OCI-M2 (cell line): Measurements from ENCODE around the gene CACNA1I.
"Not testable (repeated sequence)": the region's sequence is repeated elsewhere in the genome, so short reads cannot be mapped to it uniquely, and the experiment has no call there.

Source experiments
- DNase-seq: peaks from one replicate; lab custom pipeline; 2025; ENCODE audit not compliant: unreplicated experiment; lab: John Stamatoyannopoulos, UW

Gene CACNA1I

DNA sequence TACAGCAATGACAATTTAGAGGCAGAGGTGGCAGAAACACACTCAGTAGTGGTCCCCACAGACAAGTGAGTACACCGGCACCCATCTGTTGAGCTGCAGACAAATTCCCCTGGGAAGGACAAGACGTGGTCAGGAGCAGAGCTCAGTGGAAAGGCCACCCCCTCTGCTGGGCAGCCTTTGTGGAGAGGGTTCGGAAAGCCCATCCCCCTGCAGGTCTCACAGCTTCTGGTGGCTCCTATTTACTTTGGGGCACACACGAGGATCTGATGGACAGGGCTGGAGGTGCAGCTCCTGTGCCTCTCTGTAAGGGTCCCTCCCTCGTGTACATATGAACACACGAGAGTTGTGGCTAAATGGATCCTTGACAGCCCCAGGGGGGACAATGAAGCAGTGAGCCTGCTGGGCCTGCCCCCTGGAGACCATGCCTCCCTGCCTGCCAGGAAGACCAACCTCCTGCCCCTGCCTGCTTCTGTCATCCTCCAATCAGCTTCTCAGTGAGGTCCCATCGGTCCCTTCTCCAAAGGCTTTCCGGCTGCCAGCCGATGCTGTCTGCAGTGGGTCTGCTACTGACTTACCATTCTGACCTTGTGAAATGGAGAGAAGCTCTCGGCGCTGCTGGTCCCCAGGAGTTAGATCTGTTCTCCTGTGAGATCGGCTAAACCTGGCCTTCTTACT is 161.5 kb downstream of the CACNA1I start:
- no peak for DNase-seq

DNA sequence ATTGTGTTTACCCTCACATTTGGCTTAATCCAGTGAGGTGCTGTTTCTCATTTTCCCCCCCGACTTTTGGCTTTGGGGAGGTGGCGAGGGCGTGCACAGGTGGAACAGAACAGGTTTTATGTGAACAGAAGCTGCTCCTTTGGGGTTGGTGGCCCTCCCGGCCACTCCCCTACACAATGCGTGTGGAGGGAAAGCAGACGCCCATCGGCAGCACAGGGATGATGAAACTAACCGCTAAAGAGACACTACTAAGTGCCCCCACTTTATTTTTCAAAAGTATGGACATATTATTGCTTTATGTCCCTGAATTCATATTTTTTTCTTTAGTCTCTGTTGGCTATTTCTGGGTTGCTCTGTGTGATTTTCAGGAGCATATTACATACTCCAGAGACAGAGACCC is 162.1 kb downstream of the CACNA1I start:
- no peak for DNase-seq

GRCh38 chr22:39733191-39733590 is 162.6 kb downstream of the CACNA1I start:
- no peak for DNase-seq

DNA sequence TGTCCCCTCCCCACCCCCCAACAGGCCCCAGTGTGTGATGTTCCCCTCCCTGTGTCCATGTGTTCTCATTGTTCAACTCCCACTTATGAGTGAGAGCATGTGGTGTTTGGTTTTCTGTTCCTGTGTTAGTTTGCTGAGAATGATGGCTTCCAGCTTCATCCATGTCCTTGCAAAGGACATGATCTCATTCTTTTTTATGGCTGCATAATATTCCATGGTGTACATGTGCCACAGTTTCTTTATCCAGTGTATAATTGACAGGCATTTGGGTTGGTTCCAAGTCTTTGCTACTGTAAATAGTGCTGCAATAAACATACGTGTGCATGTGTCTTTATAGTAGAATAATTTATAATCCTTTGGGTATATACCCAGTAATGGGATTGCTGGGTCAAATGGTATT is 163.5 kb downstream of the CACNA1I start:
- DNase-seq = not testable (repeated sequence)

DNA sequence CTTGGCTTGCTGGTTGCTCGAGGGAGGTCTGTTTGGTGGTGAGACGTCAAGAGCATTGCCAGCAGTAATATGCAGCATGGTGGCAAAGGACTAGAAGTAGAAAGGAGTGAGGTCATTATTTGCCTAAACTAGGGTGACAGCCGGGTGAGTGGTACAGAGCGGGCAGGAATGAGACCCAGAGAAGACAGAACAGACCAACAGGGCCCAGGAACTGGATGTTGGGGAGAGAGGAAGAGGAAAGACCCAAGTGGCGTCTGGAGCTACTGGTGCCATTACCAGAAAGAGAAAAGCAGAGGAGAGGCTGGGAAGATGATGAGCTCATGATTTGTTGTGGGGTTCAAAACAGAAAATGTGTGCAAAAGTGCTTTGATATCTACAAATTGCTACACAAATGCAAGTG is 164.3 kb downstream of the CACNA1I start:
- DNase-seq = no peak

- DNase-seq = no peak
Measured at GRCh38 chr22:39735776-39736175, 165.2 kb downstream of the CACNA1I start.

- no peak for DNase-seq
Measured at GRCh38 chr22:39738746-39739145, 168.2 kb downstream of the CACNA1I start.
